Esophagus muscularis mucosa (tissue), 4 donors: ENCODE data around the gene MYBPC1. TPM values are rescaled to one million over a fixed set of nuclear protein-coding genes. Genes with fewer than 3 reads are reported as not detected.

ENCODE experiments used
- DNase-seq: peaks from one replicate; pipeline ENCODE4 v3.0.0-alpha.2; 2017; ENCODE audit errors: extremely low spot score
- H3K27ac ChIP-seq, 4 donors: fragments of 200-600 bp; sonication (generic); replicated peaks in 1 of 4; 1 replicate in 3 of 4; 2 replicates in 1 of 4; pipeline ENCODE4 v1.5.1; 2016 to 2019; ENCODE audit warnings: mild to moderate bottlenecking in 1 of 4
- H3K27me3 ChIP-seq, 4 donors: fragments of 200-600 bp; sonication (generic); one replicate each; pipeline versions ENCODE4 v1.5.1 to v1.6.0; 2016 to 2019
- H3K36me3 ChIP-seq, 4 donors: fragments of 200-600 bp; sonication (generic); one replicate each; pipeline ENCODE4 v1.5.1; 2016 to 2019
- H3K4me1 ChIP-seq, 4 donors: fragments of 200-600 bp; sonication (generic); one replicate each; pipeline ENCODE4 v1.5.1; 2016 to 2019
- H3K4me3 ChIP-seq, 4 donors: fragments of 200-600 bp; sonication (generic); 1 replicate in 2 of 4; 2 replicates in 2 of 4; pipeline ENCODE4 v1.5.1; 2016 to 2019; ENCODE audit warnings: mild to moderate bottlenecking in 4 of 4, moderate library complexity in 1 of 4
- H3K9me3 ChIP-seq, 4 donors: fragments of 200-600 bp; sonication (generic); 1 replicate in 3 of 4; 2 replicates in 1 of 4; pipeline ENCODE4 v1.5.1; 2016 to 2019
- CTCF ChIP-seq, 3 experiments: fragments of 200-600 bp in 2 of 3; fragments of 450-650 bp in 1 of 3; sonication (generic) in 2 of 3; IDR thresholded peaks; one replicate each; pipeline ENCODE4 v1.5.1; 2017 to 2019; ENCODE audit warnings: antibody characterized with exemption in 3 of 3, mild to moderate bottlenecking in 2 of 3, moderate library complexity in 1 of 3
- EP300 ChIP-seq: sonication (generic); formaldehyde crosslinking; IDR thresholded peaks from one replicate; pipeline ENCODE4 v1.6.1; 2017; ENCODE audit warnings: antibody characterized with exemption
- POLR2A ChIP-seq: fragments of 450-650 bp; IDR thresholded peaks from one replicate; pipeline ENCODE4 v1.6.1; 2017; ENCODE audit warnings: antibody characterized with exemption, moderate library complexity, mild to moderate bottlenecking, low read depth
- POLR2AphosphoS5 ChIP-seq, 2 donors: sonication (generic); formaldehyde crosslinking; IDR thresholded peaks; one replicate each; pipeline ENCODE4 v1.6.1; 2017; ENCODE audit warnings: antibody characterized with exemption in 2 of 2
- WGBS: methylation state at CpG from one replicate; pipeline ENCODE4 v1.1.5; 2018; 5-methylcytosine and 5-hydroxymethylcytosine counted together
- intact Hi-C: fragments of 100-400 bp; cut with DNase I; formaldehyde crosslinking; loops from one replicate; pipeline ENCODE4 v1.15.1; 2023
- total RNA-seq, 4 donors: library from RNA; depleted of rRNA; stranded (reverse); fragments of >200 nt; gene quantifications; one replicate each; pipeline versions ENCODE4 v1.1.0 to v1.2.1, GENCODE V29; 2016

MYBPC1 gene
- total RNA-seq, 4 donors from 2014 or later, result 0.13 to 0.17 TPM; not detected in 2

- Histone ChIP-seq H3K4me3 (no peak overlapping the region), H3K9me3 (no peaks in the 10 kb centered on the region), H3K27ac (no peak overlapping the region), H3K27me3 (no peaks in the 10 kb centered on the region), H3K36me3 (peaks cover 0 to 63% (median 23%) of the 10 kb centered on the region in 4 donors), H3K4me1 (peaks cover 0 to 5% (median 2%) of the 10 kb centered on the region in 4 donors)
- intact Hi-C loops, result no loop called here
- DNase-seq, result no peak
- TF ChIP-seq POLR2AphosphoS5 (IDR thresholded peaks at IDR 0.05), result no peak
- no peak for TF ChIP-seq POLR2A
- no peak for TF ChIP-seq CTCF (IDR thresholded peaks at IDR 0.05)
Measured at GRCh38 chr12:101720118-101720517, 125.3 kb downstream of the MYBPC1 start.

DNA sequence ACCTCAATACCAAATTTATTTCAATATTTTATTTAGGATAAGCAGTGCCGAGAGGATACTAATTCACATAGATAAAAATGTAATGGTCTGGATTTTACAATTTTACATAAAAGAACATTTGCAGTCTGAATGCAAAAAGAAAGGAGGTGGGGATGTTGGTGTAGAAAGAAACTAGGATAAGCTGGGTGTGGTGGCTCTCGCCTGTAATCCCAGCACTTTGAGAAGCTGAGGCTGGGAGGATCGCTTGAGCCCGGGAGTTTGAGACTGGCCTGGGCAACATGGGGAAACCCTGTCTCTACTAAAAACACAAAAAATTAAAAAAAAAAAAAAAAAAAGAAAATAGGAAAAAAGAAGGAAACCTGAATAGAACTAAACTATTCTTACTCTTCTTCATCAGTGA lies 127.6 kb downstream of the MYBPC1 start:
- WGBS, result 100% methylated on average over 4 of the region's 4 CpGs
- H3K27ac ChIP-seq, result no peak overlapping the region
- no peak for DNase-seq
- H3K9me3 ChIP-seq, result no peaks in the 10 kb centered on the region
- peaks cover 8 to 77% (median 39%) of the 10 kb centered on the region in 4 donors for H3K36me3 ChIP-seq
- TF ChIP-seq POLR2A (no peak), POLR2AphosphoS5 (IDR thresholded peaks at IDR 0.05) (no peak), CTCF (IDR thresholded peaks at IDR 0.05) (no peak), EP300 (no peak)
- H3K4me1 ChIP-seq, result no peaks in the 10 kb centered on the region
- intact Hi-C loops, result no loop called here
- H3K27me3 ChIP-seq, result no peaks in the 10 kb centered on the region
- no peak overlapping the region for H3K4me3 ChIP-seq

- no peaks in the 10 kb centered on the region for H3K4me1 ChIP-seq
- H3K27me3 ChIP-seq, result no peaks in the 10 kb centered on the region
- H3K27ac ChIP-seq, result no peak overlapping the region
- TF ChIP-seq EP300, result no peak
- peaks cover 8 to 87% (median 53%) of the 10 kb centered on the region in 4 donors for H3K36me3 ChIP-seq
- intact Hi-C loops, result no loop called here
- no peak for DNase-seq
- H3K9me3 ChIP-seq, result no peaks in the 10 kb centered on the region
- no peak overlapping the region for H3K4me3 ChIP-seq
Measured at GRCh38 chr12:101727098-101727497, 132.3 kb downstream of the MYBPC1 start.

GRCh38 chr12:101729842-101730241 lies 135.1 kb downstream of the MYBPC1 start:
- no peak for DNase-seq
- Histone ChIP-seq H3K27ac (no peak overlapping the region), H3K36me3 (peaks cover 18 to 89% (median 50%) of the 10 kb centered on the region in 4 donors), H3K27me3 (no peaks in the 10 kb centered on the region), H3K9me3 (no peaks in the 10 kb centered on the region), H3K4me1 (no peaks in the 10 kb centered on the region), H3K4me3 (no peak overlapping the region)
- intact Hi-C loops, result no loop called here
- no peak for TF ChIP-seq EP300
- TF ChIP-seq POLR2A, result no peak
- TF ChIP-seq CTCF (IDR thresholded peaks at IDR 0.05), result no peak
- TF ChIP-seq POLR2AphosphoS5 (IDR thresholded peaks at IDR 0.05), result no peak

DNA sequence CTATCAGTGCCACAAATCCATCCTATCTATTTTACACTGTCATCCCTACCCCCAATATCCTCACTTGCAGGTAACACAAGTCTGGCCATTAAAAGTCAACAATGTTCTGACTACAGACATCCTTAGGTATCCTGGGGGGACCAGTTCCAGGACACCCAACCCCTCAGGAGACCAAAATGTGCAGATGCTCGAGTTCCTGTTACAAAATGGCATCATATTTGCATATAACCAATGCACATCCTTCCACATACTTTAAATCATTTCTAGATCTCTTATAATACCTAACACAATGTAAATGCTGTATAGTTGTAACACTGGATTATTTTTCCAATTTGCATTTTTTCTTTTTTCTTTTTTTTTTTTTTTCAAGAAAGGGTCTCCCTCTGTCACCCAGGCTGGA lies 137.5 kb downstream of the MYBPC1 start:
- 100% methylated on average over 1 of the region's 1 CpG for WGBS
- peaks cover 13 to 72% (median 43%) of the 10 kb centered on the region in 4 donors for H3K36me3 ChIP-seq

More for the DNA sequence above, 137.5 kb downstream of the MYBPC1 start:
- H3K27ac ChIP-seq, result no peak overlapping the region
- no peak overlapping the region for H3K4me3 ChIP-seq
- TF ChIP-seq EP300, result no peak
- no peak for TF ChIP-seq POLR2A
- TF ChIP-seq CTCF (IDR thresholded peaks at IDR 0.05), result no peak
- no peak for TF ChIP-seq POLR2AphosphoS5 (IDR thresholded peaks at IDR 0.05)
- DNase-seq, result no peak
- intact Hi-C loops, result no loop called here
- H3K4me1 ChIP-seq, result no peaks in the 10 kb centered on the region
- no peaks in the 10 kb centered on the region for H3K27me3 ChIP-seq
- H3K9me3 ChIP-seq, result no peaks in the 10 kb centered on the region
